ENCODE data around the gene SPEF1.

SPEF1 gene

DNA sequence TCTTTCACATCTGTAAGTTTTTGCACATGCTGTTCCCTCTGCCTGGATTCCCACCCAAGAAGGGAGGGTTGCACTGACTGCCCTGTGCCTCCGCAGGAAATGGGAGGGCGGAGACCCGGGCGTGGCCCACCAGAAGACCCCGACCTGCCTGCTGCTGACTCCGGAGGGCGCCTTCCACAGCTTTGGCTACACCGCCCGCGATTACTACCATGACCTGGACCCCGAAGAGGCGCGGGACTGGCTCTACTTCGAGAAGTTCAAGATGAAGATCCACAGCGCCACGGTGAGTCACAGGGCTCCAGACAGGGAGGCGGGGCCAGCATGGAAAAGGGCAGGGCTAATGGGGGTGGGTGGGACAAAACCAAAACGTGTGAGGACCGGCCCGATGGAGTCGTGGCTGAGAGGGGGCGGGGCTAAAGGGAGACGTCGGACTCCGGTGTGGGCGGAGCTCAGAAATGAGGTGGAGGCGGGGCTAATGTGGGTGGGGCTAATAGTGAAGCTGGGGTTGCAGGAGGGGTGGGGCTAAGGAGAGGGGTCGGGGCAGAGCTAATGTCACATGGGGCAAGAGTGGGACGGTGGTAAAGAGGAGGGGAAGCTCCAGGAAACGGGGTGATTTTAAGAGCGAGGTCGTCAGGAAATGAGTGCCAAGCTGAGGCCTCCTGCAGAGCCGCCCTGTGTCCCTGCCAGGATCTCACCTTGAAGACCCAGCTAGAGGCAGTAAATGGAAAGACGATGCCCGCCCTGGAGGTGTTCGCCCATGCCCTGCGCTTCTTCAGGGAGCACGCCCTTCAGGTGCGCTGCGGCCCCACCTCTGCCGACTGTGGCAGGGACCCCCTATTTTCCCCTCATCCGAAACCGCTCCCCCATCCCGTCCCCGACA lies 36.2 kb downstream of the SPEF1 start:
- peak; percentile 67 for DNase-seq

DNA sequence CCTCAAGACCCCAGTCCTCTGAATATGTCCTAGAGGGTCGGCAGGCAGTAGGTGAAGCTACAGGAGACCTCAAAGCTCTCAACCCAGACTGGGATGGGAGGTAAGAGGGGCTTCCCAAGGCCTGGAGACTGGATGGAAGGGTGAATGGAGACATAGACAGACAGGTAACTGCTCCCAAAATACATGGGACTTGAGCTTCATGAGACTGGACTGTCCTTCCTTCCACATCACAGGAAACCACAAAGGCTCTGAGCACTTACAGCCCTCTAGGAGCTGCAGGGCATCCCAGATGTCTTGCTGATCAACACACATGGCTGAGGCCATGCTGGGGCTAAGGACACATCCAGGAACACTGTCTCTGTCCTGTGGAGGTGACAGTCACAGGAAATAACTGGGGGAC lies 37.2 kb downstream of the SPEF1 start:
- DNase-seq: no peak

DNA sequence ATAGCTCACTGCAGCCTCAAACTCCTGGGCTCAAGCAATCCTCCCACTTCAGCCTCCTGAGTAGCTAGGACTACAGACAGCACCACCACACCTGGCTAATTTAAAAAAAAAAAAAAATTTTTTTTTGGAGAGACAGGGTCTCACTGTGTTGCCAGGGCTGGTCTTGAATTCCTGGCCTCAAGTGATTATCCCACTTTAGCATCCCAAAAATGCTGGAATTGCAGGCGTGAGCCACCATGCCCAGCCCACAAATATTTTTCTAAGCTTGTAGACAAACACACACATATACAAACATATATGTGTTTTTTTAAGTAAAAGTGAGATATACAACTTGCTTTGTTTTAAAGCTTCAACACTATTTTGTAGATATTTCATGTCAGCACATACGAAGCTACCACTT lies 38.0 kb downstream of the SPEF1 start:
- DNase-seq: no peak

DNA sequence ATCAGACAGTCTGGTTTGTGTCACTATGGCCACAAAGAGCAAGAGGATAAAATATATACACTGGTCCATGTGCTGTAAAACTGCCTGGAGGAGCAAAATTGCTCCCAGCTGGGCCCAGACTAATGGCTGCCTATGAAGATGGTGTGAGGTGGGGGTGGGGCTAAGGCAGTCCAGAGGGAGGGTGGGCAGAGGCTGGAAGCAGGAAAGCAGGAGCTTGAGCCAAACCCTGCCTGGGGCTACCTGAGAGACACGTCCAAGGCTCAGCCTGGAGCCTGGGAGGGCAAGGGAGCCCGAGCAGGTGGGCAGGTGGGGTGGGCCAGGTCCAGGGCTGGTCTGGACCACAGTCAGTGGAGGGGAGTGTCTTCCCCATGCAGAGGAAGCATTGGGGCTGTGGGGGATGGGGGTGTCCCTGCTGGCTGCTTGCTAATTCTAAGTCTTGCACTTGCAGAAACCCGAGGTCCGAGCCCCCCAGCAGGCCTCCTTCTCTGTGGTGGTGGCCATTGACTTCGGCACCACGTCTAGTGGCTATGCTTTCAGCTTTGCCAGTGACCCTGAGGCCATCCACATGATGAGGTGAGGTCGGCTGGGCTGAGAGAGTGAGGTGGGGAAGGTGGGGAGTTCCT lies 39.3 kb downstream of the SPEF1 start:
- no peak for DNase-seq

DNA sequence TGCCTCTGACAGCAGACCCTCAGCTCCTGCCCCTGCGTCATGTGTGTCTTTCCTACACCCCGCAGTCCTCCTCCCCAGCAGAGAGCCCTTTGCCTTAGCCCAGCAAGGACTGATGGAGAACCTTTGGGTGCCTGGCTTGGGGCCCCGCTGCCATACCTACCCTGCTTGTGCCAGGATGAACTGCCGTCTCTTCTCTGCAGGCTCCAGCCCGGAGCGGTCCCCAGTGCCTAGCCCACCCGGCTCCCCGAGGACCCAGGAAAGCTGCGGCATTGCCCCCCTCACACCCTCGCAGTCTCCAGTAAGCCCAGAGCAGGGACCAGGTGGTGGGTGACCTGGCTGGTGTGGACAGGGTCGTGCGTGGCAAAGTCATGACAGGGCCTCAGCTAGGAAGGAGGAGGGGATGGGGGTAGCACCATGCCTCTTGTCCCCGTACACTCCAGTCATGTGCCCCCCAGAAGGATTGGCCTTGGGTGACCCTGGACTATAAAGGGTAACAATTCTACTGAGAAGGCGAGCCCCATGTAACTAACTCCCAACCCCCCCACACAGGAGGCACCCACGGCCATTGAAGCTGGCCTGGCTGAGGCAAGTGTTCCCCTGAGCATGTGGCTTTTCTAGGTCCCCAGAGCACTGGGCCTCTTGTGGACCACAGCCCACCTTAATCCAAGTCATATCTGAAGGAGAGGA lies 40.5 kb downstream of the SPEF1 start:
- no peak for DNase-seq

DNA sequence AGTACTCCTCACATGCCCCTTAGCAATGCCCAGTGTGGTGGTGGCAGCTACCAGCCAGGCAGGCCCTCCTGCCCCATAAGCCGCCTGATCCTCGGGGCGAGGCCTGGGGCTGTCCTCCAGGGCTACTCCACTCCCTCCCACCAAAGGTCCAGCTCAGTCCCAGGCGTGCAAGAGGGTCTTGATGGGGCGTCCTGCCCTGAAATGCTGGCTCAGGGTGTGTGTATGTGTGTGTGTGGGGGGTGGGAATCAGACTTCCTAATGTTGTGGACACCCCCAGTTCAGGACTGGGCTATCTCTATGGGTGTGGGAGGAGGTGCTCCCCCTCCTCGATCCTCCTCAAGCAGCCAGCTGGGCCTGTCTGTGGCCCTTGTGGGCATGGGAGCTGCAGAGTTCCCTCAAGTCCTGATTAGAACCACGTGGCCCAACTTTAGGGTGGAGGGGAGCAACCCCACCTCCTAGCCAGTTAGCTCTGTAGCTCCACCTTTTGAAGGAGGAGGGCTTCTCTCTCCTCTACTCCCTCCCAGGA lies 41.3 kb downstream of the SPEF1 start:
- DNase-seq: no peak

DNA sequence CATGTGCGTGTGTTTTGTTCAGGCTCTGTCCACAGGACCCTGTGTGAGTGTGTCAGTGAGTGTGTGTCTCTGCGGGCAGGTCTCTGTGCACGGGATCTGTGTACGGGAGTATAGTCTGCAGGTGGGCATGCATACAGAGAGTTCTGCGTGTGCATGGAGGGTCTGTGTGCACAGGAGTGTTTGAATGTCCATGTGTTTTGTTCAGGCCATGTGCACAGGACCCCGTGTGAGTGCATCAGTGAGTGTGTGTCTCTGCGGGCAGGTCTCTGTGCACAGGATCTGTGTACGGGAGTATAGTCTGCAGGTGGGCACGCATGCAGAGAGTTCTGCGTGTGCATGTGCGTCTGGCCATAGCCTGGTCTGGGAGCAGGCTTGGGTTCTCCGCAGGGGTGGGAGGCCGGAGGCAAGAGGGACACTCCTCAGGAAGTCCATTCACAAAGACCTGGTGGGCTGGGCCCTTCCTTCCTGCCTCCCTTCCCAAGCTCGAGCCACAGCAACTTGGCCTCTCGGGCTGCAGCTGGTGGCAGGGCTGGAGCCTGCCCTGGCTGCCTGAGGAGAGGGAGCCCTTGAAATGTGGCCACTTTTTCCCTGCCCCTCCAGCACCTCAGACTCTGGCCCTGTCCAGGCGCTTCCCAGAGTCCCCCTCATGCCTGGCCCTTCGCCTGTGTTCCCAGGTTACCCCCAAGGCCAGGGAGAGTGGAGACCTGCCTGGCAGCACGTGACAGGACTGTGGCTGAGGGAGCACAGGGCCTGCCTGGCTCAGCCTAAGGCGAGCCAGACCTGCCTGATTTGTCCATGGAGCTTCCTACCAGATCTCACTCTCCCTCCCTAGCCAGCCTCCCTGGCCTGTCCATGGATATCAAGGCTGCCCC lies 42.0 kb downstream of the SPEF1 start:
- DNase-seq: no peak

DNA sequence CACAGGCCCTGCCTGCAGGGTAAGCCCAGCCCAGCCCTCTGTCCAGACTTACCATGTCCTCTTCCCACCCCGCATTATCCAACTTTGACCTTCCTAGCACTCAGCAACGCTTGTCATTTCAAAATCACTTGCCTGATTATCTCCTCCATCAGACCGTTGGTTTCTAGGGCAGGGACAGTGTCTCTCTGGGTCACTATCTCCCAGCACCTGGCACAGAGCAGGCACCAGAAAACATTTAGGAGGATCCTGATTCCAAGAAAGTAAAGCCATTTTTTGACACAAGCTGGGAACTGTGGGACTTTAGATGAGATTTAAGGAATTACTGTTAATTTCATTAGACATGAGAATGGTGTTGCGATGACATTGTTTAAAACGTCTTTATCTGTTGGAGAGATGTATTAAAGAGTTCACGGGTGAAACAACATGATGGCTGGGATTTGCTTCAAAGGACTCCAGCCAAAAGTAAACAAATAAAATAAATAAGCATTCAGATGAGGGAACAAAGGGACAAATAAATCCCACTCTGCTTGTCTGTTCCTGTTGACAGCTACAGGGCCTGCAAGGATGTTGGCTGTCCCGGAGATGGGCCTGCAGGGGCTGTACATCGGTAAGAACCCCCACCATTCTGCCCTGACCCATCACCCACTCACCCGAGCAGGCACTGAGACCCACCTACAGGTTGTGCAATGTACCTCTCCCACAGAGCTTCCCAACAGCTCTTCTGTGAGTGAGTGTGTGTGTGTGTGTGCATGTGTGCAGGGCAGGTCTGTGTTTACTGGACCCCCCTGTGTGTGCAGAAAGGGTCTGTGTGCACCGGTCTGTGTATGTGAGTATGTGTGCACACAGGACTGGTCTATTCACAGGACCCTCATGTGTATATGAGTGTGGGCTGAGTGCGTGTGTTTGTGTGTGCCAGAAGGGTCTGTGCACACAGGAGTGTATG lies 42.9 kb downstream of the SPEF1 start:
- DNase-seq: no peak

DNA sequence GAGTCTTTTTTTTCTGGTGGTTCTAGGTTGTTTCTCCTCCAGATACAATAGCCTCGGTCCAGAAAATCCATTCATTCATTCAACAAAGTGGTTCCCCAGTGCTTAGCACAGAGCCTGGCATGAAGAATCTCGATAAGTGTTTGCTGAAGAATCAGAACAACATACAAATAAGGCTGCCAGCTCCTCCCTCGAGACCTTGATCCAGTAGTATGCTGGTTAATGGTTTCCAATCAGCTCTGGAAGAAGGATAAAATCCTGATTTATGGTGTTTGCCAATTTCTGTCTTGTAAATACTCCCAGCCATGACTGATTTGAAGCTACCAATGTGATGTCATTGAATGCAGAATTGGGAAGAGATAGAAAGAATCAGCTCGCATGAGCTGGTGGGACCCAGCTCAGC lies 45.5 kb downstream of the SPEF1 start:
- DNase-seq: no peak

DNA sequence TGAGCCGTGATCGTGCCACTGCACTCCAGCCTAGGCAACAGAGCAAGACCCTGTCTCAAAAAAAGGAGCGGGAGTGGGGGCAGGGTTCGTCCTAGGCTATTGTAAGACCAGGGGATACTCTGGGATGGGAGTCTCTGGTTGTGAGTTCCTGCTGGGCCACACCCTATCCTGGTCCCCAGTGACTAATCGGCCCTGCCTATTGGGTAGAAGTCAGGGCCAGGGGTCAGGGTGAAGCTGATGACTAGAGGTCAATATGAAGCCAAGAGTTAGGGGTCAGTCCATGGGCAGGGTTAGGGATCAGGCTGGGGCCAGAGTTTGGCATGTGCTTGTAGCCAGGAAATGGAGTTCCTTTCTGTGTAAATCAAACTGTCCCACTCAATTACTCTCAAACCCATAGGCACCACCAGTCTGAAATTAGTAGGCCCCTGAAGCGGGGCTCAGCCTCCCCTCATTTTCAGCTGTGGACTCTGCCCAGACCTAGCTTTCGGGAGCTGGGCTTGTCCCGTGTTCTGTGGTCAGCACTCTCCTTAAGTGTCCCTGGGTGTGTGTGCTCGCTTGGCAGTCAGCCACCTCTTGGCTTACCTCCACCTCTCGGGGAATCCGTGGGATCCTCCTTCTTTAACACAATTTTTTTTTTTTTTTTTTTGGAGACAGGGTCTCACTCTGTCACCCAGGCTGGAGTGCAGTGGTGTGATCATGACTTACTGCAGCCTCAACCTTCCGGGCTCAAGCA lies 47.0 kb downstream of the SPEF1 start:
- DNase-seq: no peak

DNA sequence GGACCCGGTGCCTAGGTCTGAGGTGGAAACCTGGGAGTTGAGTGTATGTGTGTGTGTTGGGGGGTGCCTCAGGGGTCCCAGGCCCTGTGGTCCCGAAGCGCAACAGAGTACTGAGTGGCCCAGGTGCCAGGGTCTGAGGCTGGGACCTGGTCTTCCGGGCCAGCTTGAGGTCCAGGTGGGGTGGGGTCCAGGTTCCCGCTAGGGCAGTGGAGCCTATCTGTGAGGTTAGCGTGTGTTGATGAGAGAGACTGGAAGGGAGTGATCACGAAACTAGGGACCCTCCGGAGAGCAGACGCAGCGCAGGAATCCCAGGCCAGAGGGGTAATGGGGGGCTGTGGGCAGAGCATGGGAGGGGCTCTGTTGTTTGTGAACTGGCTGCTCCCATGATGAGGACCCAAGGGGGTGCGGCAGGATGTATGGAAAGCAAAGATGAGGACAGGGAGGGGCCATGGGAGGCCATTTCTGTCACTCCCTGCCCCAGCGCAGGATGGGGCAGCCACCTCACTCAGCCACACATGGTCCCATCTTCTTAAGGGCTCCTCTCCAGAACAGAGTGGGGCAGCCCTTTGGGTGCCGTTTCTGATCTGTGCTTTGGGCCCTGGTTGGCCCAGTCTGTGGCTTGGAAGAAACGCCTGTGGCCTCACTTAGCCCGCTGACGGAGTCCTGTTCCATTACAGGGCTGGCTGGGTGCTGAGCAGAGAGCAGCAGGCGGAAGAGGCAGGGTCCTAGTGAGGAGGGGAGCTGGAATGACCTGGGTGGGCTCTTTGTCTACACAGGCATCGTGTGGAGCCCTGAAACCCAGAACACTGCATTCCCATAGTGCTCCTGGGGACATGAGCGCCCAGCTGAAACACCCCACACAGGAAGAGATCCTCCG lies 47.9 kb downstream of the SPEF1 start:
- DNase-seq: no peak

DNA sequence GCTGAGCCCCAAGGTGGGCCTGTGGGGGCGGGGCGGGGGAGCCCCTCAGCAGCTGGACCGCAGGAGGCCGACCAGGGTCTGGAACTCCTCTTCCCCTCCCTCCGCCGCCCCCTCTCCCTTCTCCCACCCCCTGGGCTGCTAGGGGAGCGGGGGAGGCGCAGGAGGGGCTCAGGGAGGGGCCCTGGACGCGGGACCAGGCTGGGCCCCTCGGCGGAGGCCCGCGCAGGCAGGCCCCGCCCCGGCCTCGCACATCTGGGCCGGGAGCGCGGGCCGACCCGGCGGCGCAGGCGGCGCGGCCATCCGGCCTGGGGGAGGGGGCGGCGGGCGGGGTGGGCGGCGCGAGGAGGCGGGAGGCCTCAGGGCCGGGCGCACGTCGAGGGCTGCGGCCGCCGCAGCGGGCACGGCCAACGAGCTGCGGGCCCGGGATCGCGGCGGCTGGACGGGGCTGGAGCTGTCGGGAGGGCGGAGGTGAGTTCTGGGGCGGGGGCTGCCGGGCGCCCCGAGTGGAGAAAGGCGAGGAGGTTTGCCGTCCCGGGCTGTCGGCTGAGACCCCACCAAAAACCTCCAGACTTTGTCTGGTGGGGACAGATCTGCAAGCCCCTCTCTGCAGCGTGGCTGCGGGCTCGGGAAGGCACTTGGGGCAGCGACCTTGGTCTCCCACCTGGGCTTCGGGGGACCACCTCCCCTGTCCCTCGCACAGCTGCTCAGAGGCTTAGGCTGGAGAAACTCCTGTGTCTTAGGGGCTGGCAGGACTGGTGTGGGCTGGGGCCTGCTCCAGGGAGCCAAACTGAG lies 48.7 kb downstream of the SPEF1 start, which contains the start of gene HSPA12B:
HSPA12B (plus strand) TSS at position 359 of the 792 bp plus-strand sequence. CDS start 5,990 bp downstream, outside the sequence.
- DNase-seq: no peak

DNA sequence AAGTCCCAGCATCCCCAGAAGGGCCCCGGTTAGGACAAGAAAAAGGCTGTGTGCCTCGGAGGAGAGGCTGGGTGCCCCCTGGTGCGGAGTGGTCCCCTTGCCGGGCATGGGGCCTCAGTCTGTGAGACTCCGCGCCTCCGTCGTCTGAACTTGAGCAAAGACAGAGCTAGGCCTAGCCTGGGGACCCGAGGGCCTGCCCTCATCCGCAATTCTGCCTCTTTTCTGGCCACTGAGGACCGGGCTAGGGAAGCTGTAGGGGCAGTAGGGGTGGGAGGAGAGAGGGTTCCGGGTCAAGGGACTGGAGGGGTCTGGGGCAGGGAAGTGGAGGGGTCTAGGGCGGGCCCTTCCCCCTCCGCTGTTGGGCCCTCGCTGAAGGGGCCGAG lies 49.3 kb downstream of the SPEF1 start:
- DNase-seq: no peak

DNA sequence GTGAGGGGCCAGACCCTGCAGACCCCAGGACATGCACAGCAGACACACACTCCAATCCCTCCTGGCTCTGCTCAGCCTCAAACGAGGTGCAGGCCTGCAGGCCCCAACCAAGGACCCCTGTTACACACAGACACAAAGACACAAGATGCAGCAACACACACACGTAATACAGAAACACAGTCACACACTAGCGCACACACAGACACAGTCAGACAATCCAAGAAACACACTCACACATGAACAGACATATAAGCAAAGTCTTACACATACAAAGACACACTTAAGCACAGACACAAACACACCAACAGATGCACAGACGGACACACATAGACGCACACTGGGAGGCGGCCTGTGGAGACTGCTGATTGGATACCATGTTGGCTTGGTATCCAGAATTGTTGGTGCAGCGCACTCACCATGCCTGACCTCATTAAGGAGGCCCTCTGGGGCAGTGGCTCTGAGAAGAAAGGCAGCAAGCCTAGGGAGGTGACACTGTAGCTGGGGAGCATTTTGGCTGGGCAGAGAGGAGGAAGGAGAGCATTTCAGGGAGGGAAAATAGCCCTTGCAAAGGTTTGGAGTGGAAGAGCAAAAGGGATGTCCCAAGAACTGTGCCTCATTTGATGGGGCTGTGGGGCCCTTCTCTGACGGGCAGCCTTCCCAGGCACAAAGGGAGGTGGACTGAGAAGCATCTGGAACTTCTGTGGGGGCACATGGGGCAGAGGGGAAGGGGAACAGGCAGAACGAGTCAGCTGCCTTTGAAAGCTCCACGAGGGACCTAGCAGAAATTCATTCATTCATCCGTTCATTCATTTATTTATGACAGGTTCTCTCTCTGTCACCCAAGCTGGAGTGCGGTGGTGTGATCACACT lies 50.2 kb downstream of the SPEF1 start:
- DNase-seq: no peak

DNA sequence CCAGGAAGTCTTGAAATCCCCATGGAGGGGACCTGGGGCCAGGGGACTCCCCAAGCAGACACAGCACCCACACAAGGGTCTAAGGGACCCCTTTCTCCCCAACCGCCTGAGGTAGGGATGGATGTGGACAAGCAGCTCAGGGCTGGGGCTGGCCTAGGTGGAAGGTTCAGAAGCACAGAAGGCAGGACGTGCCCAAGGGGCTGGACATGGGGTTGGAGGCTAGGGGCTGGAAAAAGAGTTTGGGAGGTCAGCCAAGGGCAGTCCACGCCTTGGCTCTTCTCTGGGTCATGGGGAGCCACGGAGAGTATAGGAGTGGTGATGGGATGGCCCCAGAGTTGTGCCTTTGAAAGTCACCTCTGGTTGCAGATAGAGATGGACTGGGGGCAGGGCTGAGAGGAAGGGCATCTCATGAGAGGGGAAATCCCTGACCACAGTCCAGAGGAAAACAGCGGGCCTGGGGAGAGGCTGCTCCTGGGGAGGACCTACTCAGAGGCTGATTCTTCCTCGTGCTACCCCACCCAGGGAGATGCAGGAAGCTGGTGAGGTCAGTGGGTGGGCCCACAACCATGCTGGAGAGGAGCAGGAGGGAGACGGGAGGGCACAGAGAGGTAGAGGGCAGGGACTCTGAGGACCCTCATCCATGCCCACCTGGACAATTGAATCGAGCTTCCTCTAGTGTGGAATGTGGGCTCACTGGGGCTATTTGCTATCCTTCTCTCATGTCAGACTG lies 51.3 kb downstream of the SPEF1 start:
- DNase-seq: no peak

DNA sequence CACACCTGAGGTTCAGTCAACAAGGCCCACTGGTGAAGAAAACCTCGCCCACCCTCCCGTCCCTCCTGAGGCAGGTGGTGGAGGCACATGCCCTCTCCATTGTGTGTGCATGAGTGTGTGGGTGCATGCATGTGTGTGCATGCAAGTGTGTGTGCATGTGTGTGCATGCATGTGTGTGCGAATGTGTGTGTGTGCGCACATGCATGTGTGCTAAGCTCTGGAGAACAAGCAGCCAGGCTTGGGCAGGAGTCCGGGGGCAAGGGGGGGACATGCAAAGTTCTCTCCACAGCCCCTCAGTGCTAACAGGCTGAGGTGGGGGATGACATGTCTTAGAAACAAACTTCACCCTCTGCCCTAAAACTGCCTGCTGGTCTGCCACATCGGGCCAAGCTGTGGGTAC lies 51.9 kb downstream of the SPEF1 start:
- no peak for DNase-seq

DNA sequence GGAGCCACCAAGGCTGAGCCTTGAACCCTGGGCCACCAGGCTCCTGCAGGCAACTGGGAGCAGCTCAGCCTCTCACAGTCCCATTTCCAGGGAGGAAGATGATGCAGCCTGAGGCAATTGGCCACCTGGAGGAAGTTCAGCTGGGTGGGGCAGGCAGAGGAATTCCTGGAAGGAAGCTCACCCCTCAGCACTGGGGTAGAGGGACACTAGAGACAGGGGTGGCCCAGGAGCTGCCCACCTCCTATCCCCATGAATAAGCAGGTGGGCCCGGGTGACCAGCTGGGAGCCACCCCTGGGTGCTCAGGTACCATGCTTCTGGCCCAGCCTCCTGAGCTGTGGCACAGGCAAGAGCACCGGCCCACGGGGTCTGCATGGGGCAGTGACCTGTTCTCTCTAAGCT lies 52.4 kb downstream of the SPEF1 start:
- DNase-seq: no peak
